Measurements from ENCODE around the gene OGFOD3. TPM values are rescaled to one million over a fixed set of nuclear protein-coding genes. Genes with fewer than 3 reads are reported as not detected.

Gene OGFOD3
- total RNA-seq, 1 donor from 2014 or later, result 36.7 TPM

DNA sequence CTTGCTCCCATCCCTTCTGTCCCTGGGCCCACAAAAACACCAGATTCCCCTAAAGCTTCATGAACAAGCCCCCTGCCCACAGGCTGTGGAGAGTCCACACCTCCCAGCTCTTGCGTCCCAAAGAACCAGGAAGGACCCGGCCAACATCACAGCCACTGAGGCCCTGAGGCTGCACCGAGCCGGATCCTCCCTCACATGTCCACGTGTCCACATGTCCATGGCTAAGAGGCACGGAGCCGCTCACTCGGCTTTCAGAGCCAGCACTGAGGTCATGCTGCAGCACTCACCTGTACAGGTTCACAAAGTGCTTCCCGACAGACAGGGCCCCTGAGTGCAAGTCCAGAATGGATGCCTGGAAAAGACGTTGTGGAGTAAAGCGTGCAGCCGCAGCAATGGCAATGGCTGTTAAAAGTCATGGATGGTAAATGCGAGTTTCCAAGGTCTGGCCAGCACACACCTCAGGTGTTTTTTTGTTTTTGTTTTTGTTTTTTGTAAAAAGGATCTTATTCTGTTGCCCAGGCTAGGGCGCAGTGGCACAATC is 12.2 kb downstream of the OGFOD3 start:
- DNase-seq (ENCODE audit: low read depth, low spot score), result no peak

DNA sequence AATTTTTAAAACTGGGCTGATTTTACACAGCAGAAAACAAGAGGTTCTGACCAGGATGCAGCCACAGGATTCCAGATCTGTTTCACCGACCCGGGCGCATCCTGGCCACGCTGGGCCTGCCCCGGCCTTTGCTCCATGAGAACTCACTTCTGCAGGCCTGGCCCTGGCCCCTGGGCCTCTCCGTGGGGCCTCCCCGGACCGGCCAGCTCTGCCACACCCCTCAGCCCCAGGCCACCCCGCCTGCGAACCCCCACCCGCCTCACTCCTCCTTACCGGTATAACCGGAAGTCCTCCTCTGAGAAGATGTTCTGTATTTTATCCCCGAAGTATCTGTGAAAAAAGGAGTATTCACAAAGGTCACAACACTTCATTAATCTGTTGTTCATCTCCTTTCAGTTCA is 13.3 kb downstream of the OGFOD3 start:
- no peak for DNase-seq (ENCODE audit: low read depth, low spot score)

DNA sequence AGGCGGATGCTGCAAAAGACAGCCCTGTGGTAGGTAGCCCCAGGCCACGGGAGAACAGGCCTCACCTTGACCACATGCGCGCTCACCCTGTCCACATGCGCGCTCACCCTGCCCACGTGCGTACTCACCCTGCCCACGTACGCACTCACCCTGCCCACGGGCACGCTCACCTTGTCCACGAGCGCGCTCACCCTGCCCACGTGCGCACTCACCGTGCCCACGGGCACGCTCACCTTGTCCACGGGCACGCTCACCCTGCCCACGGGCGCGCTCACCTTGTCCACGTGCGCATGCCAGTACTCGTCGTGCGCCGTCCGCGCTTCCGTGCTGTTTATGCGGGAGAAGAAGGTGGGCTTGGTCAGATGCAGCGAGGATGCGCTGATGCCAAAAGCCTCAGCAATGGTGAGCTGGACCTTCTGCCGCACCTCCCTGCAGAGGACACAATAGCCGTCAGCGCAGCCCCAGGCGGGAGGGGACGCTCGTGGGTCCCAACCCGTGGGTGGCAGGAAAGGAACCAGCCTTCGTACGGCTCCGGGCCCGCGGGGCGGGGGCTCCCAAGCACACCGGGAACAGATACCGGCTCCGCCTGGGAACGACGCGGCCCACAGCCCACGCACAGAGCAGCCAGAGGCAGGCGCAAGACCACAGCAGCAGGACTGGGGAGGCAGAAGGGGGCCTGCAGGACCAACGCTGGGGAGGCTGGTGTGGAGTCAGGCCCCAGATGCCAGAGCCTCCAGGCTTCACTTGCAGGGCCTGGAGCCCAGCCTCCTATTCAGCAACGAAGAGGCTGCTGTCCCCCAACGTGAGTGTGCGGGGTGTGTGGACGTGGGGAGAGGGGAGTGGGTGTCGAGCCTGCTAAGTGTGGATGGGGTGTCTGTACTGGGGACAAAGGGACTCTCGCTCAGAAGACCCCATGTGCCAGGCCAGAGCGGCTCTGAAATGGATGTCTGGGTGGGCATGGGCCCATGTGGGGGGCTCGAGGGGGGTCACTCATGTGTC is 14.4 kb downstream of the OGFOD3 start:
- no peak for DNase-seq (ENCODE audit: low read depth, low spot score)

DNA sequence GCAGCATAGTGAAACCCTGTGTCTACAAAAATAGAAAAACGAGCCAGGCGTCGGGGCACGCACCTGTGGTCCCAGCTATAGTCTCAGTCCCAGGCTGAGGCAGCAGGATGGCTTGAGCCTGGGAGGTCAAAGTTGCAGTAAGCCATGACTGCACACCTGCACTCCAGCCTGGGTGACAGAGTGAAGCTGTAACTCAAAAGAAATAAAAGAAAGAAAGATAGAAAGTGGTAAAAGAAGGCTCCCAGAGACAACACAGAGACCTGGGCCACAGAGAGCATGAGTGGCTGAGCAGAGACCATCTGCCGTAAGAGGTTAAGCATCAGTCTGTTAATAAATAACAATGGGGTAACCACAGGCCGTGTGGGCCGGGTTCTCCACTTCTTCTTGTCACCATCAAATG is 15.5 kb downstream of the OGFOD3 start:
- DNase-seq (ENCODE audit: low read depth, low spot score), result no peak

DNA sequence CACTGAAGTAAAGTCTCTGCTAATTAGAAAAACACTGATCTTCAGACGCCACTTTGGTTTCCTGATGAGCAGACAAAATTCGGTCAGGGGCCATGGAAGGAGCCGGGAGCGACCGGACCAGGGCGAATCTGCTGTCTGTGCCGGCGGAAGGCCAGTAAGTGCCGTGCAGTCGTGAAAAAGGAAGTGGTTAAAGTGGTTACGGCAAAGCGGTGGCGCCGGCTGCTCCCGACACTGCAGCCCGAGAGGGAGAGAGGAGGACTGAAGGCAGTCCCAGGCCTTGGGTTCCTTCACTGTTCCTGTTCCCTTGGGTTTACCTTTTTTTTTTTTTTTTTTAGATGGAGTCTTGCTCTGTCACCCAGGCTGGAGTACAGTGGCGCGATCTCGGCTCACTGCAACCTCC is 17.6 kb downstream of the OGFOD3 start:
- no peak for DNase-seq (ENCODE audit: low read depth, low spot score)

DNA sequence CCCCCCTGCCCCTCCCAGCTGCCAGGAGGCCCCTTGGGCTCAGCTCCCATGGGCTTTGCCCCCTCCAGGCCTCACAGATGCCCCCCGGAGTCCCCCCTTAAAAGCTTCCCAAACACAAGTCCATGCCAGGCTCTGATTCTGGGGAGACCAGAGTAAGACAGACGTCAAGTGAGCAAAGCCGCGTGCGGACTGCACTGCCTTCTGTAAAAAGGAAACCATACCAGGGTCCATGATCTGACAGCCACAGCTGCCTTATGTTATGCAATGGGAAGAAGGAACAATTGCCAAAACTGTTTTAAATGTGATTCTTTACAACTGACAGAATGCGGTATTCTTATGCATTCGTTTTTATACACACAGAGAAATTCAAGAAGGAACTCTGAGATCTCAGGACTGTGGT is 18.2 kb downstream of the OGFOD3 start:
- no peak for DNase-seq (ENCODE audit: low read depth, low spot score)

DNA sequence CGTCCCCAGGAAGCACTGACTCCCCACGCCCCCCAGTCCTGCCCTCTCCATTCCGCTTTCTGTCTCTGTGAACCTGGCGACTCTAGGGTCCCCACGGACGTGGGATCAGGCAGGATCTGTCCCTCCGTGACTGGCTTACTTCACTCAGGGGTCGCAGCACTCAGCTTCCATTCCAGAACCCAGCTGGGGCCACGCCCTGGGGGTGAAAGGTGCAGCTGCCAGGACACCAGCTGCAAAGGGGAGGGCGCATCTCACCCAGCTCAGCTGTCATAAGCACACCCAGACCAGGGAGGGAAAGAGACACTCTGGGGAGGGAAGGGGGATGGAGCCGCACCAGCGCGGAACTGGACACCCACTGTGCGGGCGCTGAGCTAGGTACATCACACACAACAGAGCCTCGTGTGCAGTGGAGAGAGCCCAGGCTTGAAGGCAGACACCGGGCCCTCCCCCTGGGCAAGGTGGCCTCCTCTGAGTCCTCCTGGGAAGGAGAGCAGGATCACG is 18.7 kb downstream of the OGFOD3 start:
- DNase-seq (ENCODE audit: low read depth, low spot score), result no peak

DNA sequence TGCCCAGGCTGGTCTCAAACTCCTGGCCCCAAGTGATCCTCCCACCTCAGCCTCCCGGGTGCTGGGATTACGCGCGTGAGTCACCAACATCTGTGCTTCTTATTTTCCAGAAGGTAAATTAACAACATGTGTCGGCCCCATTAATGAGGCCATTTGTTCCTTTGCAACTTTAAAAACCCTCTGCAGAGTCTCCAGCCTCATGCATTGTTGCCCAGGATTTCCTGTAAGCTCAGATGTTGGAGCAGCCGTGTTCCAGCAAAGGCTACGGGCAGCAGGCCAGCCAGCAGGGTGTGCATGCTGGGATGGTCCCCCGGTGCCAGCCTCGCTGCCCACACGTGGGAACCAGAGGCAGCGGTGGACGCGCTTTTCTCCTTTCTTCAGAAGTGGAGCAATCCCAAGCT is 19.3 kb downstream of the OGFOD3 start:
- no peak for DNase-seq (ENCODE audit: low read depth, low spot score)

DNA sequence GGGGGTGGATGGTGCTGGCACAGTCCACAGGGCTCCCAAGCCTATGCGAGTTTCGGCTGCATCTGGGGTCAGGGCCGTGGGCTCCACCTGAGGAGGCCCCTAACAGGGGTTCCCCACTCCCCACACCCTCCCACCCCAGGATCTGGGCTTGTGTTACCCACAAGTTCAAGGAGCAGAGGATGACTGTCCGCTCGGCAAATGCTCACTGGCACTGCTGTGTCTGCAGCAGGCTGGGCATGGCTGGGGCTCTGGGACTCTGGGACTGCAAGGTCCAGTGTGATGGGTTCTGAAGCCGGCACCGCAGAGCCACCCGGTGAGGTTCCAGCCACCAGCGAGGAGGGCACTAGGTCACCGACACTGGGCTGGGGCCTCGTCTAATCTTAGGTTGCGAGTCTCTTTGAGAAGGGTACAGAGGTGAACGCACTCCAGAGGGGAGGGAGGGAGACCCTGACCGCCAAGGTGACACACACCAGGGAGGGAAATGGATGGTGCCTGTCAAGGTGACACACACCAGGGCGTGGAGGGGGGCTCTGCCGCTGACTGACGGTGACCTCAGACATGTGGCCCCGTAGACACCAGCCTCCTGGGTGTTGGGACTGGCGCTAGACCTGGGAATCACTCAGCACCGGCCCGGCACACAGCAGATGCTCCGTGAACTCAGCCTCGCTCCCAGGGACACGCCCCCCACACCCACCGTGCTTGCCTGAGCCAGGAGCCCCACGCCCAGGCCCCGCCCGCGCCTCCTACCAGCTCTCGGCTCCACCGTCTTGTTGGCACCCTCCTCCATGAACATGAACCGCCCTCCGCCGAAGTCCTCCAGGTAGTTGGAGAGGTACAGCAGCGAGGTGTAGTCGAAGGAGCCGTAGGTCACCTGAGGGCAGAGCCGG is 20.7 kb downstream of the OGFOD3 start:
- DNase-seq (ENCODE audit: low read depth, low spot score), result no peak

DNA sequence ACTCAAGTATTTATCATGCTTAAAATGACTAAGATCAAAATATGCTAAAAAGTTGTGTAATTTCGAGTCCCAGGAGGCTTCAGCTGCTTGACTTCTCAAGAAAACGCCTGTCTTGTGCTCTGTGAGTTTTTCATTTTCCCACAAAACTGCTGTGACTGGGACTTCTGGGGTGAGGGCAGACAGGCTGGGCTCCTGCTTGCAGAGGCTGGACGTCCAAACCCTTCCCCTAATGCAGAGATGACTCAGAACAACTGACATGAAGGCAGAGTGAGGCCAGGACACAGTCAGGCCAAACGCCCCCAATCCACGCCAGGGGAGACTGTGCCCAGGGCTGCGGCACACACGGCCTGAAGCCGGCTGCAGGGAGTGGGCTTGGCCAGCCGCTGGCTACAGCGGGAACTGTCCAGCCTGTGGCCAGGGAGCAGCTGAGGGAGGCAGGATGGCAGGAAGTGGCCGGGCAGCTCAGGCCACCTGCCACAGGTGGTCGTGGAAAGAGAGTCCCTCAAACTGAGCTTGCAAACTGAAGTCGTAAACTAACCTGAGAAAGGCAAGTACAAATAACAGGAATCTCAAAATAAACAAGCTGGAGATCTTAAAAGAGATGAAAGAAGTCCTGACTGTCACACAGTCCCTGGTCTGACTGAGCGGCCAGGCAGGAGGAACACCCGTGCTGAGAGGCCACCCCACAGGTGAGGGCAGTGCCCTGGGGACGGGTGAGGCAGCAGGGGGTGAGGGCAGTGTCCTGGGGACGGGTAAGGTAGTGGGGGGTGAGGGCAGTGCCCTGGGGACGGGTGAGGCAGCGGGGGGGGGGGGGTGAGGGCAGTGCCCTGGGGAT is 21.6 kb downstream of the OGFOD3 start:
- no peak for DNase-seq (ENCODE audit: low read depth, low spot score)

DNA sequence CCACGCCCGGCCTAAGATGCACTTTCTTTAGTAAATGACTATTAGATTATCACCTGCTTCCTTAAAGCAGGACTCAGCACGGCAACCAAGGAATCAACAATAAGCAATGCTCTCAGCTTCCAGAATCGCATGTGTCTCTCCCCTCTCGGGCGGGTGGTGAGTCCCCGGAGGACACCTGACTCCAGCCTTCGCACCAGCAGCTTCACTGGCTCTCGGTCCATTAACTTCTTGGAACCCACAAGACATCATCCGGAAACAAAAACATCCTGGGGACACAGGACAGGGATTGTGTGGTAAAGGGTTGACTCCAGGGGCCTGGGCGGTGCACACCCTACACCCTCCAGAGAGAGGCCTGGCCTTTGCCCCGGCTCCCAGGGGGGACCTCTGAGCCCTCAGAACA is 24.1 kb downstream of the OGFOD3 start:
- DNase-seq (ENCODE audit: low read depth, low spot score), result no peak

DNA sequence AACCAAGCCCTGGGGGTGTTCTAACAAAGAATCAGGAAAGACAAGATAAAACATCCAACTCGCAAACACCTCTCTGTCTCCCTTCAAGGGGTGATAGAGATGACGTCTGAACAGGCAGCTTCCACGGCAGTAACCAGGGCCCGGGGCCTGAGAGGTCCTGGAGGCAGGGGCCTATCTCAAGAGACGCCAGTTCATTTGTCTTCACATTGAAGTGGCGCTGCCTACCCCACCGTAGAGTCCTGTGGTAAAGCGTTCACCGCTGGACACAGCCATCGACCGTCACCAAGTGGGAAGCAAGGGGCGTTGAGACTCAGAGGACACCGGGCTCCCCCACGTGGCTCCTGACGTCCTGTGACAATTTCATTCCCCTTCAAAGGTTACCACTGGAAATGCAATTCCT is 25.4 kb downstream of the OGFOD3 start:
- DNase-seq (ENCODE audit: low read depth, low spot score), result no peak

DNA sequence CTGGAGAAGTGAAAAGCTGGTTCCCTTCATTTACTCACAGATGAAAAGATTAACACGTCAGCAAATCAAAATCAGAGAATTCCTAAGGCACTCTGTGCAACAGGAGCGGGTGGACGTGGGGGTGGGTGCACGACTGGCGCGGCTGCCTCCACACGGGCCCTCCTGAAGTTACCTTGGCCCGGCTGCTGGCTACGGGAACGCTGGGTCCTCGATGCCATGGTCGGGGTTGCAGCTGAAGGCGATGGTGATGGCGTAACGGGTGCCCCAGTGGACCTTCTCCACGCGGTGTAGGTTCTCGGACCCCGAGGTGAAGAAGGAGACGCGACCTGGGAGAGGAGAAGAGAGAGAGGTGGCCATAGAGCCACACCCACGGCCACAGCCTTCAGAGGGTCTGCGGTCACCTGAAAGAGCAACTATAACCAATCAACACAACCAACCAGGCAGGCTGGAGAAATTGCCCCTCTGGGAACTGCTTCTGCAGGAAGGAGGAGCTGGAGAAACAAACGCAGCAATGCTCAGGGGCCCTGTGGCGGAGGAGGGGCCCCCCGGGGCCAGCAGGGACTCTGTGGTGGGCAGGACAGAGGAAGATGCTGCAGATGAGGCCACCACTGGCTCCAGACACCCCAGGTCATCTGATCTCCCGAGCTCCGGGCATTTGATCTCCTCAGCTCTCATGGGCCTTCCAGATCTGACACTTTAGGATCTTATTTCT is 26.0 kb downstream of the OGFOD3 start:
- DNase-seq (ENCODE audit: low read depth, low spot score), result no peak

DNA sequence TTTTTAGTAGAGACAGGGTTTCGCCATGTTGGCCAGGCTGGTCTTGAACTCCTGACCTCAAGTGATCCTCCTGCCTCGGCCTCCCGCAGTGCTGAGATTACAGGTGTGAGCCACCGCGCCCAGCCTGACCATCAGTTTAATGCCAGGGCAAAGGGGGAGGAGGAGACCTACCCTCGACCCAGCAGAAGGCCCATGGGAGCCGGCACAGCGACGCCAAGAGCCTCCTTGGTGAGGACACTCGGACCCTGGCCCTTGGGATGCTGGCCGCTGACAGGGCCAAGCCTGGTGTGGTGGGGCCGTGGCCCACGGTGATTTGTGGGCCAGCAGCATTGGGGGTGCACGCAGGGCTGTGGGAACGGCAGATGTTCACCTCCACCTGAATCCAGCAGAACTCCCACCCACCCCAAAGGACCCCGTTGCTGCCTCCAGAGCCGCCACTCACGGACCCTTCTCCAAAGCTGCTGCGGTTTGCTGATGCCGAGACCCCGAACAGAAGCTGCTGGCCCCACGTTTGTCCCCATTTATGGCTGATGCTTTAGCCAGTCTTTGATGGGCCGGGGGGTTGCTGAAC is 26.8 kb downstream of the OGFOD3 start:
- no peak for DNase-seq (ENCODE audit: low read depth, low spot score)

DNA sequence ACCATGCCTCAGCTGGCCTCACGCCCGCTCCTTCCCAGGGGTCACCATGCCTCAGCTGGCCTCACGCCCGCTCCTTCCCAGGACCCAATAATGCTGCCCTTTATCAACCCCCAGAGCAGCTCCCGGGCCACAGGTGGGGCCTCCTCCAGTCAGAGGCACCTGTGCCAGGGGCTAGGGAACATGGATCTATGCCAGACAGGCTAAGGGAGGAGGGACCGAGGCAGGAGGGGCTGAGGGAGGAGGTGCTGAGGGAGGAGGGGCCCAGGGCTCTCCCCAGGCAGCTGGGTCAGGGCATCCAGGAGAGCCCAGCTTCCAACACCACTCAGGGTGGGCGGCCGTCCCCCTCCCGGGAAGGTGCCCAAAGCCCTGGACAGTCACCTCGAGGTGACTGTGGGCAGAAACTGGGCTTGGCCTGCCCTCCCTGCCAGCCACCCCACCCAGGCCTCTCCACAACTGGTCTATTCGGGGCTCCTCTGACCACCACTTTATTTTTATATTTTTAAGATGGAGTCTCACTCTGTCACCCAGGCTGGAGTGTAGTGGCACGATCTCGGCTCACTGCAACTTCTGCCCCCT is 27.4 kb downstream of the OGFOD3 start:
- DNase-seq (ENCODE audit: low read depth, low spot score), result no peak

DNA sequence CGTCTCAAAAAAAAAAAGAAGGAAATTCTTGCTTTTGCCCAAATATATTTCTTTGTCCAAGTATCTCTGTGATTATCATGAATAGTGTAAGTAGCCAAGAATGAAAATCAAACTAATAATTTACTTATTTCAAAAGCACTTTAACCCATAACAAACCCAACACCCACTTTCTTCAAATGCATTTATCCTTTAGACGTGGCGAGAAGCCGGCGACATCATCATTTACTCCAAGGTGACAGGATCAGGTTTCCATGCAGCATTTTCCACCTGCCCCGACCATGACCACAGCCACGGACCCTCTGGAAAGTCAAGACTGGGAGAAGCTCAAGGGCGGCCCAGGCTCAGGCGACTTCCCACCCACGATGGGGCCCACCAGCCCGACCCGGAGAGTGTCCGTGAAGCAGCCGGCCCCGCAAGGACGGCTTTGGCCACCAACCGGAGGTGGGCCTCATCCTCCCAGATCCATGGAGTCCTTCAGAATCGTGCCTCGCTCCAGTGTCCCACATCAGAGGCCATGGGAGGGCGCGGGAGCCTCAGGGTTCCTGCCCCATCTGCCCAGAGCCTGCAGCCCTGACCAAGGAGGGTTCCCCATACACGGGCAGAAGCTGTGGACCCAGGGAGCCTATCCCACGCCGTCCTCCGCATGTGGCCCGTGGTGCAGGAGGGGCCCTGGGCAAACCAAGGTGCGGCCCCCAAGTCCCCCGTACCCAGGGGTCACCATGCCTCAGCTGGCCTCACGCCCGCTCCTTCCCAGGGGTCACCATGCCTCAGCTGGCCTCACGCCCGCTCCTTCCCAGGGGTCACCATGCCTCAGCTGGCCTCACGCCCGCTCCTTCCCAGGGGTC is 28.1 kb downstream of the OGFOD3 start:
- no peak for DNase-seq (ENCODE audit: low read depth, low spot score)

DNA sequence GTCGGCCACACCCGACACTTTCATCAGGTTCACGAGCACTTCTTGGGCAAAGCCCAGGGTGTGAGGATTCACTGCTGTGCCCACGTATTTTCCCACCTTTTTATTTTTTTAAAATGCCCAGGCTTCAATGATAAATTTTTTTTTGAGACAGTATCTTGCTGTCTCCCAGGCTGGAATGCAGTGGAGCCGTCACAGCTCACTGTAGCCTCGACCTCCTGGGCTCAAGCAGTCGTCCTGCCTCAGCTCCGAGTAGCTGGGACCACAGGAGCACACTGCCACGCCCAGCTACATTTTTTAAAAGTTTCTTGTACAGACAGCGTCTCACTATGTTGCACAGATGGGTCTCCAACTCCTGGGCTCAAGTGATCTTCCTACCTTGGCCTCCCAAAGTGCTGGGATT is 29.0 kb downstream of the OGFOD3 start:
- DNase-seq (ENCODE audit: low read depth, low spot score), result no peak

DNA sequence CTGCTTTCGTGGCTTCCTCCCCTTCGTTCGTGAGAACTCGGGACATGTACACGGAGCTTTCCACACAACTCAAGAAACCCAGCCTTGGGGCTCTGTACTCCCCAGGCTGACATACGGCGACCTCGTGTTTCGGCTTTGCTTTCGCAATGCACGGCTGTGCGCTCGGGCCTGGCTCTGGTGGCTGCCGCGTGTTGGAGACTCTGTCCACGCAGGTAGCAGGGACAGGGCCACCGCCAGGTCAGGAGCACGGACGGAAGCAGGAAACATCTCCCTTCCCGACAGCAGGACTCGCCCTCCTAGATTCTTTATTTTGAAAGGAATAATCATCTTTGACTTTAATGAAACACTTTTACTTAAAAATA is 29.5 kb downstream of the OGFOD3 start:
- no peak for DNase-seq (ENCODE audit: low read depth, low spot score)

Measured in pulmonary artery endothelial cell (primary cell).